Esophagus muscularis mucosa (tissue), 4 donors: Measurements from ENCODE around the gene LYZ. TPM values are rescaled to one million over a fixed set of nuclear protein-coding genes. Genes with fewer than 3 reads are reported as not detected.
"Not testable (repeated sequence)": the region's sequence is repeated elsewhere in the genome, so short reads cannot be mapped to it uniquely, and the experiment has no call there.

Source experiments
- DNase-seq: peaks from one replicate; pipeline ENCODE4 v3.0.0-alpha.2; 2017; ENCODE audit errors: extremely low spot score
- H3K27ac ChIP-seq, 4 donors: fragments of 200-600 bp; sonication (generic); replicated peaks in 1 of 4; 1 replicate in 3 of 4; 2 replicates in 1 of 4; pipeline ENCODE4 v1.5.1; 2016 to 2019; ENCODE audit warnings: mild to moderate bottlenecking in 1 of 4
- H3K27me3 ChIP-seq, 4 donors: fragments of 200-600 bp; sonication (generic); one replicate each; pipeline versions ENCODE4 v1.5.1 to v1.6.0; 2016 to 2019
- H3K36me3 ChIP-seq, 4 donors: fragments of 200-600 bp; sonication (generic); one replicate each; pipeline ENCODE4 v1.5.1; 2016 to 2019
- H3K4me1 ChIP-seq, 4 donors: fragments of 200-600 bp; sonication (generic); one replicate each; pipeline ENCODE4 v1.5.1; 2016 to 2019
- H3K4me3 ChIP-seq, 4 donors: fragments of 200-600 bp; sonication (generic); 1 replicate in 2 of 4; 2 replicates in 2 of 4; pipeline ENCODE4 v1.5.1; 2016 to 2019; ENCODE audit warnings: mild to moderate bottlenecking in 4 of 4, moderate library complexity in 1 of 4
- H3K9me3 ChIP-seq, 4 donors: fragments of 200-600 bp; sonication (generic); 1 replicate in 3 of 4; 2 replicates in 1 of 4; pipeline ENCODE4 v1.5.1; 2016 to 2019
- CTCF ChIP-seq, 3 experiments: fragments of 200-600 bp in 2 of 3; fragments of 450-650 bp in 1 of 3; sonication (generic) in 2 of 3; IDR thresholded peaks; one replicate each; pipeline ENCODE4 v1.5.1; 2017 to 2019; ENCODE audit warnings: antibody characterized with exemption in 3 of 3, mild to moderate bottlenecking in 2 of 3, moderate library complexity in 1 of 3
- EP300 ChIP-seq: sonication (generic); formaldehyde crosslinking; IDR thresholded peaks from one replicate; pipeline ENCODE4 v1.6.1; 2017; ENCODE audit warnings: antibody characterized with exemption
- POLR2A ChIP-seq: fragments of 450-650 bp; IDR thresholded peaks from one replicate; pipeline ENCODE4 v1.6.1; 2017; ENCODE audit warnings: antibody characterized with exemption, moderate library complexity, mild to moderate bottlenecking, low read depth
- POLR2AphosphoS5 ChIP-seq, 2 donors: sonication (generic); formaldehyde crosslinking; IDR thresholded peaks; one replicate each; pipeline ENCODE4 v1.6.1; 2017; ENCODE audit warnings: antibody characterized with exemption in 2 of 2
- WGBS: methylation state at CpG from one replicate; pipeline ENCODE4 v1.1.5; 2018; 5-methylcytosine and 5-hydroxymethylcytosine counted together
- intact Hi-C: fragments of 100-400 bp; cut with DNase I; formaldehyde crosslinking; loops from one replicate; pipeline ENCODE4 v1.15.1; 2023
- total RNA-seq, 4 donors: library from RNA; depleted of rRNA; stranded (reverse); fragments of >200 nt; gene quantifications; one replicate each; pipeline versions ENCODE4 v1.1.0 to v1.2.1, GENCODE V29; 2016

The LYZ gene
- 10 to 100 TPM in 3 of 4 donors, 1 to 10 TPM in 1; 8.8 to 95.3 (median 34.0) TPM for total RNA-seq

- Histone ChIP-seq H3K4me1 (no peaks in the 10 kb centered on the region), H3K4me3 (peak within 1 kb of the TSS in 2 of 4 donors; percentile 17 to 37), H3K27me3 (peaks cover 0 to 10% (median 0%) of the 10 kb centered on the region in 4 donors), H3K27ac (no peak within 1 kb of the TSS), H3K36me3 (no peaks in the 10 kb centered on the region), H3K9me3 (no peaks in the 10 kb centered on the region)
- TF ChIP-seq EP300 = no peak
- peak in 1 of 2 donors; percentile 21 for TF ChIP-seq POLR2AphosphoS5 (IDR thresholded peaks at IDR 0.05)
- intact Hi-C loops = no loop called here
- WGBS = 77% methylated on average over 4 of the region's 4 CpGs
- no peak for DNase-seq
Observed at GRCh38 chr12:69348162-69348938, at the start of gene LYZ. Gene LYZ, plus strand, starts transcription at chr12:69348381. Its CDS starts 28 bp downstream, at chr12:69348409.

DNA sequence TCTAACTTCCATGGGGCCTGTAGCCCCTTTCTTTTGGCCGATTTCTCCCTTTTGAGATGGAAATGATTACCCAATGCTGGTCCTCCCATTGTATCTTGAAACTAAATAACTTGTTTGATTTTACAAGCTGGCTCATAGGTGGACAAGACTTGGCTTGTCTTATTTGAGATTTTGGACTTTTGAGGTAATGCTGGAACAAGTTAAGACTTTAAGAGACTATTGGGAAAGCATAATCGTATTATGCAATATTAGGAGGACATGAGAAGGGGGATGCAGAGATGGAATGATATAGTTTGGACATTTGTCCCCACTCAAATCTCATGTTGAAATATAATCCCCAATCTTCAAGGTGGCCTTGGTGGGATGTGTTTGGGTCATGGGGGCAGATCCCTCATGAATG lies 49.2 kb upstream of the LYZ start:
- no peak for TF ChIP-seq CTCF (IDR thresholded peaks at IDR 0.05)
- no peak for TF ChIP-seq POLR2AphosphoS5 (IDR thresholded peaks at IDR 0.05)
- TF ChIP-seq POLR2A = no peak
- TF ChIP-seq EP300 = no peak
- Histone ChIP-seq H3K27ac (no peak overlapping the region), H3K4me3 (no peak overlapping the region), H3K9me3 (peaks cover 0 to 2% (median 0%) of the 10 kb centered on the region in 4 donors), H3K27me3 (peaks cover 0 to 11% (median 0%) of the 10 kb centered on the region in 4 donors), H3K36me3 (no peaks in the 10 kb centered on the region), H3K4me1 (no peaks in the 10 kb centered on the region)
- intact Hi-C loops = no loop called here
- DNase-seq = no peak
- 94% methylated on average over 2 of the region's 2 CpGs for WGBS

GRCh38 chr12:69304284-69304683 lies 43.9 kb upstream of the LYZ start:
- Histone ChIP-seq H3K36me3 (no peaks in the 10 kb centered on the region), H3K27ac (no peak overlapping the region), H3K27me3 (no peaks in the 10 kb centered on the region), H3K4me3 (no peak overlapping the region), H3K9me3 (peaks cover 0 to 13% (median 0%) of the 10 kb centered on the region in 4 donors), H3K4me1 (no peaks in the 10 kb centered on the region)
- TF ChIP-seq POLR2A (no peak), CTCF (IDR thresholded peaks at IDR 0.05) (no peak), POLR2AphosphoS5 (IDR thresholded peaks at IDR 0.05) (no peak)
- intact Hi-C loops = no loop called here
- 96% methylated on average over 1 of the region's 1 CpG for WGBS
- DNase-seq = no peak

- WGBS = 71% methylated on average over 3 of the region's 3 CpGs
- TF ChIP-seq CTCF (IDR thresholded peaks at IDR 0.05) = no peak
- no peak for TF ChIP-seq POLR2AphosphoS5 (IDR thresholded peaks at IDR 0.05)
- no peak for TF ChIP-seq POLR2A
- TF ChIP-seq EP300 = no peak
- peaks cover 0 to 17% (median 3%) of the 10 kb centered on the region in 4 donors for H3K9me3 ChIP-seq
- H3K36me3 ChIP-seq = no peaks in the 10 kb centered on the region
- intact Hi-C loops = no loop called here
- no peaks in the 10 kb centered on the region for H3K27me3 ChIP-seq
- DNase-seq = no peak
- H3K4me1 ChIP-seq = no peaks in the 10 kb centered on the region
- H3K27ac ChIP-seq = no peak overlapping the region
- H3K4me3 ChIP-seq = no peak overlapping the region
Observed at GRCh38 chr12:69309461-69309860, 38.7 kb upstream of the LYZ start.

DNA sequence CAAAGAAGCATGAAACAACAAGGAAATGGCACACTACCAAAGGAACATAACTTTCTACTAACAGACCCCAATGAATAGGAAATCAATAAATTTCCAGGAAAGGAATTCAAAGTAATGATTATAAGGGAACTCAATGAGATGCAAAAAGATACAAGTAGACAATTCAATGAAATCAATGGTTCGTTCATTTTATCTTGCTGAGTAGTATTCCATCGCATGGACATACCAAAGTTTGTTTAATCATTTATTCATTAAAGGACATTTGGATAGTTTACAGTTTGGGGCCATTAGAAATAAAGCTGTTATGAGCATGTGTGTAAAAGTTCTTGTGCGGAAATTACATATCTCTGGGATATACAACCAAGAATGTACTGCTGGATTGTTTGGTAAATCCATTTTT lies 35.0 kb upstream of the LYZ start:
- no peak for DNase-seq
- Histone ChIP-seq H3K9me3 (peaks cover 0 to 11% (median 3%) of the 10 kb centered on the region in 4 donors), H3K4me3 (no peak overlapping the region), H3K27ac (no peak overlapping the region), H3K4me1 (no peaks in the 10 kb centered on the region), H3K36me3 (no peaks in the 10 kb centered on the region), H3K27me3 (no peaks in the 10 kb centered on the region)
- 76% methylated on average over 3 of the region's 3 CpGs for whole genome bisulfite sequencing
- TF ChIP-seq POLR2AphosphoS5 (IDR thresholded peaks at IDR 0.05) (no peak), CTCF (IDR thresholded peaks at IDR 0.05) (no peak), POLR2A (no peak), EP300 (no peak)
- intact Hi-C loops = no loop called here

GRCh38 chr12:69316784-69317183 lies 31.4 kb upstream of the LYZ start:
- H3K27me3 ChIP-seq, H3K4me1 ChIP-seq, DNase-seq, intact Hi-C loops, H3K36me3 ChIP-seq, H3K27ac ChIP-seq, H3K4me3 ChIP-seq: not testable (repeated sequence)
- peaks cover 0 to 11% (median 3%) of the 10 kb centered on the region in 4 donors for H3K9me3 ChIP-seq

DNA sequence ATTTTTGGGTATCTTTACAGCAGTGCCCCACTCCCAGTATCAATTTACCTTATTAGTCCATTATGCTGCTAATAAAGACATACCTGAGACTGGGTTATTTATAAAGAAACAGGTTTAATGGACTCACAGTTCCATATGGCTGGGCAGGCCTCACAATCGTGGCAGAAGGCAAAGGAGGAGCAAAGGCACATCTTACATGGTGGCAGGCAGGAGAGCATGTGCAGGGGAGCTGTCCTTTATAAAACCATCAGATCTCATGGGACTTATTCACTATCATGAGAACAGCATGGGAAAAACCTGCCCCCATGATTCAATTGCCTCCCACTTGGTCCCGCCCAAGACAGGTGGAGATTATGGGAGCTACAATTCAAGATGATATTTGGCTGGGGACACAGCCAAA lies 30.9 kb upstream of the LYZ start:
- H3K36me3 ChIP-seq, H3K27me3 ChIP-seq, DNase-seq, H3K4me1 ChIP-seq, H3K4me3 ChIP-seq, H3K27ac ChIP-seq, intact Hi-C loops: not testable (repeated sequence)
- WGBS = 71% methylated on average over 2 of the region's 2 CpGs
- H3K9me3 ChIP-seq = peaks cover 0 to 11% (median 3%) of the 10 kb centered on the region in 4 donors
